Measurements from ENCODE around the gene TSPEAR.

- no peak for TF ChIP-seq CTCF (IDR thresholded peaks at IDR 0.05)
- no peak for TF ChIP-seq POLR2A (IDR thresholded peaks at IDR 0.05)
These were observed 204.8 kb downstream of the TSPEAR start for GRCh38 chr21:44506279-44507255.
